HFFc6 (cell line): Measurements from ENCODE around the gene RAMP2. TPM values are rescaled to one million over a fixed set of nuclear protein-coding genes. Genes with fewer than 3 reads are reported as not detected.
"Not testable (repeated sequence)": the region's sequence is repeated elsewhere in the genome, so short reads cannot be mapped to it uniquely, and the experiment has no call there.

Experiments used
- DNase-seq: peaks from one replicate; pipeline ENCODE4 v3.0.0-alpha.2; 2018
- H3K27ac Mint-ChIP-seq: 2 replicates; pipeline ENCODE4 v1.8.0; 2020; ENCODE audit warnings: mild to moderate bottlenecking, mixed read lengths
- H3K27me3 Mint-ChIP-seq: 2 replicates; pipeline ENCODE4 v1.8.0; 2021; ENCODE audit warnings: mild to moderate bottlenecking, moderate library complexity, mixed read lengths; ENCODE audit not compliant: insufficient read depth
- H3K36me3 Mint-ChIP-seq: 2 replicates; pipeline ENCODE4 v1.8.0; 2021; ENCODE audit warnings: low read depth, mixed read lengths
- H3K4me1 Mint-ChIP-seq: 2 replicates; pipeline ENCODE4 v1.8.0; 2020; ENCODE audit warnings: low read depth, mixed read lengths
- H3K4me3 Mint-ChIP-seq: 2 replicates; pipeline ENCODE4 v1.8.0; 2020; ENCODE audit warnings: mild to moderate bottlenecking, moderate library complexity, mixed read lengths
- H3K9me3 Mint-ChIP-seq: 2 replicates; pipeline ENCODE4 v1.8.0; 2020; ENCODE audit warnings: mild to moderate bottlenecking, mixed read lengths
- long read RNA-seq: library from polyadenylated mRNA; unstranded; transcript quantifications from one replicate; pipeline ENCODE4 v2.0.0, GENCODE V29; 2019
- total RNA-seq, 6 experiments: library from RNA; stranded (reverse); fragmentation: NEBNext Ultra II Directional; extraction: Animal tissue kit (Norgen Biotek cat#: 25700); gene quantifications; 2 replicates in 1 of 6; 3 replicates in 5 of 6; pipeline ENCODE4 v1.2.3, GENCODE V29; 2021
- TF ChIP-seq, protein P1 (sequence below): fragments of 200-600 bp; sonication (generic); IDR thresholded peaks from 2 replicates; pipeline ENCODE4 v1.5.0; 2021; ENCODE audit warnings: antibody characterized with exemption, mild to moderate bottlenecking

The RAMP2 gene, protein sequence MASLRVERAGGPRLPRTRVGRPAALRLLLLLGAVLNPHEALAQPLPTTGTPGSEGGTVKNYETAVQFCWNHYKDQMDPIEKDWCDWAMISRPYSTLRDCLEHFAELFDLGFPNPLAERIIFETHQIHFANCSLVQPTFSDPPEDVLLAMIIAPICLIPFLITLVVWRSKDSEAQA
- 1 to 10 TPM in 3 of 6 experiments, under 1 TPM in 3; 0.40 to 1.3 (median 0.80) TPM for total RNA-seq
- long read RNA-seq: 0 reads

DNA sequence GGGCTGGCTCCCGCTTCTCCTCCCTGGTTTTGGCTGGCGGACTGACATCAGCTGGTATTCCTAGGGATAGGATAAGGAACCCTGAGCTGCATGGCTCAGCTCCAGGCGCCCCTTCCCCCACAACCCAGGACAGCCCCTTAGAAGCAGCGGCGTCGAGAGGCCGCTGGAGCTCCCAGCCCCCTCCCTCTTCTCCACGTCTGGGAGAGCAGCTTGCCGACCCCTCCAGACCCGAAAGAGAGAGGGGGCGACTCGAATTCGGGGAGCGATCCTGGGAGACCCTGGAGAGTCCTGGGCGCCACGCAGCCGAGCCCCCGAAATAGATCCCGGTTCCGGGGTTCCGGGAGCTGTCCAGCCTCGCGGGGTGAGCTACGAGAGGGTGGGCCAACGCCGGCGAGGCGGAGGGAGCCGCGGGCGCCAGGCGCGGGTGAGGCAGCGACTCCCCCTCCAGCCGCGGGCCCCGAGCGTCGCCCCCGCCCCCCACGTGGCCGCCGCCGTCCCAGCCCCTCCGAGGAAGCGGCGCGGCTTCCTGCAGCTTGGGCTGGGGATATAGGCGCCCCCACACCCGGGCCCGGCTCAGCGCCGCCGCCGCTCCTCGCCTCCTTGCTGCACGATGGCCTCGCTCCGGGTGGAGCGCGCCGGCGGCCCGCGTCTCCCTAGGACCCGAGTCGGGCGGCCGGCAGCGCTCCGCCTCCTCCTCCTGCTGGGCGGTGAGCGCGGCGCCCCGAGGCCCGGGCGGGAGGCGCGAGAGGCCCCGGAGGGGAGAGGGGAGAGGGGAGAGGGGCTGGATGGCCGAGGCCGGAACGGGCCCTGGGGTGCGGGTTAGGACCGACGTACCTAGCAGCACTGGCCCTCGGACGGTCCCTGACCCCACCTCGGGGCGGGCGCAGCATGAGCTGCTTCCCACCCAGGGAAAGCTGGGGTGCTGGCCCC lies at the start of gene RAMP2:
TSS of gene RAMP2 (plus strand) at position 576 of the 930 bp plus-strand sequence. CDS start at position 611, 35 bp downstream.
- H3K4me3 Mint-ChIP-seq: peak within 1 kb of the TSS; percentile 45
- DNase-seq: no peak
- H3K36me3 Mint-ChIP-seq: no peaks in the 10 kb centered on the region
- TF ChIP-seq, protein P1, sequence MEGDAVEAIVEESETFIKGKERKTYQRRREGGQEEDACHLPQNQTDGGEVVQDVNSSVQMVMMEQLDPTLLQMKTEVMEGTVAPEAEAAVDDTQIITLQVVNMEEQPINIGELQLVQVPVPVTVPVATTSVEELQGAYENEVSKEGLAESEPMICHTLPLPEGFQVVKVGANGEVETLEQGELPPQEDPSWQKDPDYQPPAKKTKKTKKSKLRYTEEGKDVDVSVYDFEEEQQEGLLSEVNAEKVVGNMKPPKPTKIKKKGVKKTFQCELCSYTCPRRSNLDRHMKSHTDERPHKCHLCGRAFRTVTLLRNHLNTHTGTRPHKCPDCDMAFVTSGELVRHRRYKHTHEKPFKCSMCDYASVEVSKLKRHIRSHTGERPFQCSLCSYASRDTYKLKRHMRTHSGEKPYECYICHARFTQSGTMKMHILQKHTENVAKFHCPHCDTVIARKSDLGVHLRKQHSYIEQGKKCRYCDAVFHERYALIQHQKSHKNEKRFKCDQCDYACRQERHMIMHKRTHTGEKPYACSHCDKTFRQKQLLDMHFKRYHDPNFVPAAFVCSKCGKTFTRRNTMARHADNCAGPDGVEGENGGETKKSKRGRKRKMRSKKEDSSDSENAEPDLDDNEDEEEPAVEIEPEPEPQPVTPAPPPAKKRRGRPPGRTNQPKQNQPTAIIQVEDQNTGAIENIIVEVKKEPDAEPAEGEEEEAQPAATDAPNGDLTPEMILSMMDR: peak; percentile 12; the same call in 1 of the 2 replicates
- peaks cover 21% of the 10 kb centered on the region for H3K27me3 Mint-ChIP-seq
- peaks cover 8% of the 10 kb centered on the region for H3K4me1 Mint-ChIP-seq
- no peaks in the 10 kb centered on the region for H3K9me3 Mint-ChIP-seq
- no peak within 1 kb of the TSS for H3K27ac Mint-ChIP-seq

DNA sequence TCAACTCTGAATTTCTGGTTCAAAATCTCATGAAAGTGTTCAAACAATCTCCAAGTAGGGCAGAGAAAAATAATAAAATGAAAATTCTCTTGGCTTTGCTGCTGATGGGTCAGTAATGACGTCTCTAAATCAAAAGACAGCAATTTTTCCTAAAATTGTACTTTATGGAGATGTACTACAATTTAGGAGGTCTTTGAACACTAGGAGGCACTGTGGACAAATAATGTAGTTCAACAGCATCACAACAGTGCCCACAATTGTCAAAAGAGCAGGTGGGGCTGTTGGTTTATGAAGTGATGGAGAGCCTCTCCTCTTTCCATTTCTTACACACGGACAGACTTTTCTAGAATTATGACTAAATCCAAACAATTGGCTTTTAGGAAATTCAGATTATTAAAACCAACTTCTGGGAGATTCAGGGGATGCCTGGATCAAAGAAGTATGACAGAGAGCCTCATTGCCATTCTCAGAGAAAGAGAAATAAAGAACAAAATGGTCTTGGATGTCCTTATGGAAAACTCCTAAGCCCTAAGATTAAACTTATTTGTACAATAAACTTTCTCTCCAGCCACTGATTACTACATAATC lies 39.9 kb upstream of the RAMP2 start:
- Mint-ChIP-seq H3K4me3 (no peak overlapping the region), H3K27me3 (no peaks in the 10 kb centered on the region), H3K9me3 (no peaks in the 10 kb centered on the region), H3K4me1 (no peaks in the 10 kb centered on the region), H3K27ac (no peak overlapping the region), H3K36me3 (peaks cover 12% of the 10 kb centered on the region)
- TF ChIP-seq, protein P1: peak; percentile 86
- DNase-seq: peak; percentile 74

DNA sequence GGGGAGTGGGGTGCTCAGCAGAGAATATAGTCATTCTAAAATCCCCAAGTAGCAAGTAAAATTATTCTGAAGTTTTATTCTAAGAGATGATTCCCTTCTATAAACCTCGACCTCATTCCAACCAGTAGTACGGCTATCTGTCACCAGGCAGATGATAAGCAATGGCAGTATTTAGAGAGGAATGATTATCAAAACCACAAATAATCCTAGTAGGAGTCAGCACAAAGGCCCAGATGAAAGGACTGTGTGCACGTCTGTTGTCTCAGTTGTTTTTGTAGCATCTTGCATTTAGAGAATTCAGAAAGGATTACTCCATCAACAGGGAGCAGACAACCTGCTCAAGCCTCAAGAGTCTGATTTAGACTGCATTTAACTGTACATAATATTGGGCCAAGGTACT lies 37.4 kb upstream of the RAMP2 start:
- no peak for DNase-seq
- Mint-ChIP-seq H3K4me1 (no peaks in the 10 kb centered on the region), H3K27me3 (no peaks in the 10 kb centered on the region), H3K4me3 (no peak overlapping the region), H3K9me3 (no peaks in the 10 kb centered on the region), H3K36me3 (peaks cover 2% of the 10 kb centered on the region), H3K27ac (no peak overlapping the region)
- TF ChIP-seq, protein P1: no peak

DNA sequence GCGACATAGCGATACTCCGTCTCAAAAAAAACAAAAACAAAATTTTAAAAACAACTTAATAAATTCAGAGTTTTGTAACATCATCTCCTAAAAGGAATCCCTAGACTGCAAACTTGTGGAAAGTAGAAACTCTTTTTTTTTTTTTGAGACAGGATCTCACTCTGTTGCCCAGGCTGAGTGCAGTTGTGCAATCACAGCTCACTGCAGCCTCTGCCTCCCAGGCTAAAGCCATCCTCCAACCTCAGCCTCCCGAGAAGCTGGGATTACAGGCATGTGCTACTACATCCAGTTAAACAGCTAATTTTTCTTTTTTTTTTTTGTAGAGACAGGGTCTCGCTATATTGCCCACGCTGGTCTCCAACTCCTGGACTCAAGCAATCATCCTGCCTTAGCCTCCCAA lies 35.9 kb upstream of the RAMP2 start:
- no peaks in the 10 kb centered on the region; the same call in 1 of the 2 replicates for H3K36me3 Mint-ChIP-seq
- no peak overlapping the region for H3K27ac Mint-ChIP-seq
- TF ChIP-seq, protein P1: no peak
- no peaks in the 10 kb centered on the region for H3K9me3 Mint-ChIP-seq
- H3K27me3 Mint-ChIP-seq: no peaks in the 10 kb centered on the region
- no peak overlapping the region for H3K4me3 Mint-ChIP-seq
- no peaks in the 10 kb centered on the region for H3K4me1 Mint-ChIP-seq
- DNase-seq: no peak

DNA sequence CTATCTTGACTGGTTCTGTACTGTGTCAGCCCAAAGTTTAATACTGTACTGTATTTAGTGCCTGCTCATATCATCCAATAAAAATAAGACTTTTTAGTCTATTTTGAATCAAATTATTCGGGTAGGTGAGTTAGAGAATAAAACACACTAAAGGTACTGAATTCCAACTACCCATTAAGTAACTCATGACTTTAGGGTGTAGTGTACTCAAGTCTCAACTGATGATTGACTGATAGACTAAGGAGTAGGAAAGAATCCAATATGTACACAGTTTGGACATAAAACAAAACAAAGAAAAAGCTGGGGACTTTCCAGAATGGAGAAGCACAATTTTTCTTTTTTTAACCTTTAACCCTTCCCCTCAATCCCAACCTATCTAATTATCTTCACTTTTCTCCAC lies 20.3 kb upstream of the RAMP2 start:
- no peaks in the 10 kb centered on the region for H3K36me3 Mint-ChIP-seq
- no peak for DNase-seq
- H3K4me3 Mint-ChIP-seq: no peak overlapping the region
- no peak overlapping the region for H3K27ac Mint-ChIP-seq
- no peaks in the 10 kb centered on the region for H3K27me3 Mint-ChIP-seq
- no peaks in the 10 kb centered on the region for H3K9me3 Mint-ChIP-seq
- peaks cover 15% of the 10 kb centered on the region for H3K4me1 Mint-ChIP-seq
- TF ChIP-seq, protein P1: no peak

DNA sequence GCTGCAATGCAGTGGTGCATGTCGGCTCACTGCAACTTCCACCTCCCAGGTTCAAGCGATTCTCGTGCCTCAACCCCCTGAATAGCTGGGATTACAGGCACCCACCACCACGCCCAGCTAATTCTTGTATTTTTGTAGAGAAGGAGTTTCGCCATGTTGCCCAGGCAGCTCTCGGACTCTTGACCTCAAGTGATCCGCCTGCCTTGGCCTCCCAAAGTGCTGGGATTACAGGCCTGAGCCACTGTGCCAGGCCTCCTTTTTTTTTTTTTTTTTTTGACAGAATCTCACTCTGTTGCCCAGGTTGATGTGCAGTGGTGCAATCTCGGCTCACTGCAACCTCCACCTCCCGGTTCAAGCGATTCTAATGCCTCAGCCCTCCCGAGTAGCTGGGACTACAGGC lies 18.1 kb upstream of the RAMP2 start:
- H3K4me3 Mint-ChIP-seq, H3K27ac Mint-ChIP-seq, DNase-seq, H3K27me3 Mint-ChIP-seq, H3K9me3 Mint-ChIP-seq, H3K36me3 Mint-ChIP-seq: not testable (repeated sequence)
- H3K4me1 Mint-ChIP-seq: peaks cover 15% of the 10 kb centered on the region
